ENCODE results near the gene EAF1. TPM values are rescaled to one million over a fixed set of nuclear protein-coding genes. Genes with fewer than 3 reads are reported as not detected.

EAF1 gene
- total and polyA plus RNA-seq, 9 donors = 7.2 to 17.4 (median 14.0) TPM

- H3K9me3 ChIP-seq (replicated peaks; ENCODE audit: control insufficient read depth, low read depth, low read length) = no peaks in the 10 kb centered on the region
- no peaks in the 10 kb centered on the region for H3K27me3 ChIP-seq (ENCODE audit: control insufficient read depth, insufficient read depth, low read length)
- no peak overlapping the region for H3K4me3 ChIP-seq (ENCODE audit: low read length)
- no peak for DNase-seq
- peaks cover 19% of the 10 kb centered on the region for H3K4me1 ChIP-seq (ENCODE audit: control insufficient read depth, insufficient read depth, low read length)
- WGBS (ENCODE audit: insufficient coverage) = 93% methylated on average over 3 of the region's 6 CpGs
- H3K36me3 ChIP-seq (ENCODE audit: control insufficient read depth, insufficient read depth, low read length) = peaks cover 21% of the 10 kb centered on the region
- H3K27ac ChIP-seq (ENCODE audit: low read length) = no peak overlapping the region
Observed at GRCh38 chr3:15429080-15429479, 1.7 kb downstream of the EAF1 start.

GRCh38 chr3:15430624-15431023 lies 3.2 kb downstream of the EAF1 start:
- DNase-seq = no peak
- H3K4me3 ChIP-seq (ENCODE audit: low read length) = no peak overlapping the region
- no CpG with 5 or more reads among the region's 1 CpG for WGBS (ENCODE audit: insufficient coverage)
- H3K4me1 ChIP-seq (ENCODE audit: control insufficient read depth, insufficient read depth, low read length) = peaks cover 19% of the 10 kb centered on the region
- H3K36me3 ChIP-seq (ENCODE audit: control insufficient read depth, insufficient read depth, low read length) = peaks cover 34% of the 10 kb centered on the region
- no peak overlapping the region for H3K27ac ChIP-seq (ENCODE audit: low read length)
- no peaks in the 10 kb centered on the region for H3K9me3 ChIP-seq (replicated peaks; ENCODE audit: control insufficient read depth, low read depth, low read length)
- H3K27me3 ChIP-seq (ENCODE audit: control insufficient read depth, insufficient read depth, low read length) = no peaks in the 10 kb centered on the region

- H3K36me3 ChIP-seq (ENCODE audit: control insufficient read depth, insufficient read depth, low read length) = peaks cover 39% of the 10 kb centered on the region
- no peak overlapping the region for H3K4me3 ChIP-seq (ENCODE audit: low read length)
- H3K27ac ChIP-seq (ENCODE audit: low read length) = no peak overlapping the region
- WGBS (ENCODE audit: insufficient coverage) = 90% methylated on average over 2 of the region's 3 CpGs
- no peaks in the 10 kb centered on the region for H3K9me3 ChIP-seq (replicated peaks; ENCODE audit: control insufficient read depth, low read depth, low read length)
- no peaks in the 10 kb centered on the region for H3K27me3 ChIP-seq (ENCODE audit: control insufficient read depth, insufficient read depth, low read length)
- H3K4me1 ChIP-seq (ENCODE audit: control insufficient read depth, insufficient read depth, low read length) = peaks cover 19% of the 10 kb centered on the region
- no peak for DNase-seq
Observed at GRCh38 chr3:15431256-15431837, 3.9 kb downstream of the EAF1 start.

- Histone ChIP-seq H3K4me1 (ENCODE audit: control insufficient read depth, insufficient read depth, low read length) (peaks cover 6% of the 10 kb centered on the region), H3K27me3 (ENCODE audit: control insufficient read depth, insufficient read depth, low read length) (no peaks in the 10 kb centered on the region), H3K9me3 (replicated peaks; ENCODE audit: control insufficient read depth, low read depth, low read length) (no peaks in the 10 kb centered on the region), H3K27ac (ENCODE audit: low read length) (no peak overlapping the region), H3K36me3 (ENCODE audit: control insufficient read depth, insufficient read depth, low read length) (peaks cover 54% of the 10 kb centered on the region), H3K4me3 (ENCODE audit: low read length) (no peak overlapping the region)
- WGBS (ENCODE audit: insufficient coverage) = 100% methylated on average over 1 of the region's 1 CpG
- no peak for DNase-seq
Observed at GRCh38 chr3:15433531-15433930, 6.1 kb downstream of the EAF1 start.

GRCh38 chr3:15434756-15435155 lies 7.4 kb downstream of the EAF1 start:
- no peaks in the 10 kb centered on the region for H3K9me3 ChIP-seq (replicated peaks; ENCODE audit: control insufficient read depth, low read depth, low read length)
- H3K4me1 ChIP-seq (ENCODE audit: control insufficient read depth, insufficient read depth, low read length) = no peaks in the 10 kb centered on the region
- no peak for DNase-seq
- H3K4me3 ChIP-seq (ENCODE audit: low read length) = no peak overlapping the region
- no peaks in the 10 kb centered on the region for H3K27me3 ChIP-seq (ENCODE audit: control insufficient read depth, insufficient read depth, low read length)
- peaks cover 62% of the 10 kb centered on the region for H3K36me3 ChIP-seq (ENCODE audit: control insufficient read depth, insufficient read depth, low read length)
- no peak overlapping the region for H3K27ac ChIP-seq (ENCODE audit: low read length)
- no CpG with 5 or more reads among the region's 4 CpGs for WGBS (ENCODE audit: insufficient coverage)

GRCh38 chr3:15436246-15436645 lies 8.8 kb downstream of the EAF1 start:
- Histone ChIP-seq H3K27ac (ENCODE audit: low read length) (no peak overlapping the region), H3K9me3 (replicated peaks; ENCODE audit: control insufficient read depth, low read depth, low read length) (no peaks in the 10 kb centered on the region), H3K4me3 (ENCODE audit: low read length) (no peak overlapping the region), H3K4me1 (ENCODE audit: control insufficient read depth, insufficient read depth, low read length) (no peaks in the 10 kb centered on the region), H3K36me3 (ENCODE audit: control insufficient read depth, insufficient read depth, low read length) (peaks cover 67% of the 10 kb centered on the region), H3K27me3 (ENCODE audit: control insufficient read depth, insufficient read depth, low read length) (no peaks in the 10 kb centered on the region)
- no peak for DNase-seq
- 96% methylated on average over 4 of the region's 6 CpGs for WGBS (ENCODE audit: insufficient coverage)

GRCh38 chr3:15438983-15439382 lies 11.6 kb downstream of the EAF1 start:
- 100% methylated on average over 2 of the region's 4 CpGs for WGBS (ENCODE audit: insufficient coverage)
- Histone ChIP-seq H3K4me1 (ENCODE audit: control insufficient read depth, insufficient read depth, low read length) (no peaks in the 10 kb centered on the region), H3K36me3 (ENCODE audit: control insufficient read depth, insufficient read depth, low read length) (peaks cover 68% of the 10 kb centered on the region), H3K9me3 (replicated peaks; ENCODE audit: control insufficient read depth, low read depth, low read length) (no peaks in the 10 kb centered on the region), H3K27ac (ENCODE audit: low read length) (no peak overlapping the region), H3K4me3 (ENCODE audit: low read length) (no peak overlapping the region), H3K27me3 (ENCODE audit: control insufficient read depth, insufficient read depth, low read length) (no peaks in the 10 kb centered on the region)
- DNase-seq = no peak

- Histone ChIP-seq H3K9me3 (replicated peaks; ENCODE audit: control insufficient read depth, low read depth, low read length) (no peaks in the 10 kb centered on the region), H3K4me3 (ENCODE audit: low read length) (no peak overlapping the region), H3K36me3 (ENCODE audit: control insufficient read depth, insufficient read depth, low read length) (peaks cover 69% of the 10 kb centered on the region), H3K4me1 (ENCODE audit: control insufficient read depth, insufficient read depth, low read length) (no peaks in the 10 kb centered on the region), H3K27me3 (ENCODE audit: control insufficient read depth, insufficient read depth, low read length) (no peaks in the 10 kb centered on the region), H3K27ac (ENCODE audit: low read length) (no peak overlapping the region)
- no peak for DNase-seq
Observed at GRCh38 chr3:15439476-15439875, 12.1 kb downstream of the EAF1 start.

GRCh38 chr3:15440891-15441290 lies 13.5 kb downstream of the EAF1 start:
- H3K9me3 ChIP-seq (replicated peaks; ENCODE audit: control insufficient read depth, low read depth, low read length) = no peaks in the 10 kb centered on the region
- H3K4me3 ChIP-seq (ENCODE audit: low read length) = no peak overlapping the region
- no peak overlapping the region for H3K27ac ChIP-seq (ENCODE audit: low read length)
- no peaks in the 10 kb centered on the region for H3K27me3 ChIP-seq (ENCODE audit: control insufficient read depth, insufficient read depth, low read length)
- WGBS (ENCODE audit: insufficient coverage) = 74% methylated on average over 4 of the region's 4 CpGs
- no peaks in the 10 kb centered on the region for H3K4me1 ChIP-seq (ENCODE audit: control insufficient read depth, insufficient read depth, low read length)
- DNase-seq = no peak
- peaks cover 60% of the 10 kb centered on the region for H3K36me3 ChIP-seq (ENCODE audit: control insufficient read depth, insufficient read depth, low read length)

GRCh38 chr3:15443826-15444524 lies 16.6 kb downstream of the EAF1 start:
- no peak for DNase-seq
- no peak overlapping the region for H3K27ac ChIP-seq (ENCODE audit: low read length)
- H3K4me3 ChIP-seq (ENCODE audit: low read length) = no peak overlapping the region
- no peaks in the 10 kb centered on the region for H3K9me3 ChIP-seq (replicated peaks; ENCODE audit: control insufficient read depth, low read depth, low read length)
- no peaks in the 10 kb centered on the region for H3K4me1 ChIP-seq (ENCODE audit: control insufficient read depth, insufficient read depth, low read length)
- no peaks in the 10 kb centered on the region for H3K27me3 ChIP-seq (ENCODE audit: control insufficient read depth, insufficient read depth, low read length)
- 85% methylated on average over 2 of the region's 4 CpGs for WGBS (ENCODE audit: insufficient coverage)
- H3K36me3 ChIP-seq (ENCODE audit: control insufficient read depth, insufficient read depth, low read length) = peaks cover 44% of the 10 kb centered on the region

Data from muscle of leg (tissue), 11 donors.